GM19455 (cell line): Measurements from ENCODE around the gene NPC2.
"Not testable (repeated sequence)": the region's sequence is repeated elsewhere in the genome, so short reads cannot be mapped to it uniquely, and the experiment has no call there.

Experiments
- ATAC-seq: cut with Tn5 transposase; IDR thresholded peaks from one replicate; pipeline ENCODE4 v1.9.1; 2021; ENCODE audit not compliant: unreplicated experiment

Gene NPC2

DNA sequence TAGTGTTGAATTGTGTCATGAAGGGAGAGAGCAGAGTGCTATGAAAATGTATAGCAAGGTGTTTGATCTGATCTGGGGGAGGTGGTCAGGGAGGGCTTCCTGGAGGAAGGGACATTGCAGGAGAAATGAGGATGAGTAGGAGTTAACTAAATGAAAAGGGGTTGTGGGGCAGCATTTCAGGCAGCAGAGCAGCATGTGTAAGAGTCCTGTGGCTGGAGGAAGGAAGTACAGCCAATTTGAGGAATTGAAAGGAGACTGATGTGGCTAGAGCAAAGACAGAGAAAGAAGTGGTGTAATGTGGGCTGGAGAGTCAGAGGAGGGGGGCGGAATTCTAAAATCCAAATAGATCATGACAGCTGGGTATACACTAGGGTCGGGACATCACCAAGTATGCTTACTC lies 20.5 kb downstream of the NPC2 start:
- no peak for ATAC-seq

DNA sequence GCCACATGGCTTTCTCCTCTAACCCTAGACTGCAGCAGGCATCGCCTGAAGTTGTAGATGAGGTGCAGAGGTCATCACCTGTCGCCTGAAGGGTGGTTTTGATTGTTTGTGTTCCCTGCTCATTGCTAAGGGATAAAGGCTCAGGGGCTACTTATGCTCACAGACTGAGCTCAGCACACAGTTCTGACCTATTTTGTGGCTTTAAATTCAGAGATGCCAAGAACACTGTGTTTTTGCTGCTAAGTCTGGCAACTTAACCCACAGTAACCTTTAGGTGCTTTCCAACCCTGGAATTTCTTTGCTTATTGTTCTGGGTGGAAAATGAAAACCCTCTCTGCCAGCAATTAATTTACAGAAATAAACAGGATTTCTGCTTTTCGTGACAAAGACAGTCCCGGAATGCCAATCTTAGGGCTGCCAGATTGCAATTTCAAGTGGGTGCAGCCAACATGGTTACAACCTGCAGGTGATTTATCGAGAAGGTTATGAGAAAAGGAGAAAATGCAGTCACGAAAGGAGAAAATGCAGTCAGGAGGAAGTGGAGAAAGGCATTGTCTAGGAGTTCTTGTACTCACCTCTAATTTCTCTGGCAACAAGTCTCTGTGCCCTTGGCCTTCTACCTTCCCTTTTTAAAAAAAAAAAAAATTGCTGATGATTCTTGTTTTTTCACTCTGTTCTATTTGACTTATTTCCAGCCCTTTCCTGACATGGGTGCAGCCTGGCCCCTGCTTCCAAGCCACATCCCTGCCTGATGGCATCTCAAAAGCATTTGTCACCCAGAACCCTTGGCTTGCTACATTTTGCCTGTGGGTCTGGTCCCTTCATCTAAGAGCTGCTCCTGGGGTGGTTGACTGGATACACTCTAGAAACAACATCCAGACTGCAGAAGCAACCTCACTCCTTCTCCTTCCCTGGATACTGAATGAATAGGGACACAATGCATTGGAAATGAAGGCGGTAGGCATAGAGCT lies 23.3 kb downstream of the NPC2 start:
- ATAC-seq, result no peak

DNA sequence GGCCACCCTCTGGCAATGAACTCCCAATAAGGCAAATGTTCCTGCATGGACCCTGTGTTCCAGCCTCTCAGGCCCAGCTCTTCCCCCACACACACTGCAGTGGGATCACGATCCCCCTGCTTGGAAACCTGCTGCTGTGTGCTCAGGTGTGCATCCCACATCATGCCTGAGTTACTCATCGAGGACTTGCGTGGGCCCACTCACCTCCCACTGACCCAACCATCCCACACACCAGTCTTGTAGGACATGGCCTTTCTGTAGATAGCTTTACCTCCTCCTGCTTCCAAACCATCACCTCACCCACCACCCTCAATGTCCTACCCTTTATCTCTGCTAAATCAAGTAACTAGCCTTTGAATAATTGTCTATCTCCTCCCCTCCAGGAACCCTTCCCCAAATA lies 24.6 kb downstream of the NPC2 start:
- ATAC-seq, result no peak

DNA sequence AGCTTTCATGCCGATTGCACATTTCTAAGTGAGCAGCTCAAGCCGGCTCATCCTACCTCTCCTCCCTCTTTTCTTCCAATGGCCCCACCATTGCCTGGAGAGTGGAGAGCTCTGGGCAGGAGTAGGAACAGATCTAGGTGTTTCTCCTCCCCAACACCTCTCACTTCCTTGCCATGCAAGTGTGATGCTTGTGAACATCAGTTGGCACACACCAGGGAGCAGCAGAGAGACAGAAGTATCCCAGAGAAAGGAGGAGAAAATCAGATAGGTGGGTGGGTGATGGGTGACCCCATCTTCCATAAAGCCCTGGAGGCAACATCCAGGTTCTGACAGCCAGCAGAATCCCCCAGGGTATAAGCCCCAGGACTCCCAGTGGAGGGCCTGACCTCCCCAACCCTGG lies 27.8 kb downstream of the NPC2 start:
- no peak for ATAC-seq

DNA sequence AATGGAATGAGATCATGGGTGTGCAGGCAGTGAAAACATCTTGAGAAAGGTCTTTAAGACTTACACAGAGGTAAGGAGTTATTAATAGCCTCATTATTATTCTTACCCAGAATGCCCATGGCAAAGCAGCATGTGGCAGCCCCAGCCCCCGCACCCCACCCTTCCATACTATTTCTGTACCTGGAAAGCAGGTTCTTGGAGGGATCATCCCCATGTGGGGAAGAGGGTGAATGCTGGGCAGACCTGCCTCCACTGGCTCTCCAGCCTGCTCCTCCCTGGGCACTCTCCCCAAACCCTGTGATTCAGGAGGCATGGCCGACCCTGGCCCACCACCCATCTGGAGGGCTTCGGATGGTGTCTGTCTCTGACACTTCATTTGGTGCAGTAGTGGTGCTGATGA lies 28.3 kb downstream of the NPC2 start:
- no peak for ATAC-seq

DNA sequence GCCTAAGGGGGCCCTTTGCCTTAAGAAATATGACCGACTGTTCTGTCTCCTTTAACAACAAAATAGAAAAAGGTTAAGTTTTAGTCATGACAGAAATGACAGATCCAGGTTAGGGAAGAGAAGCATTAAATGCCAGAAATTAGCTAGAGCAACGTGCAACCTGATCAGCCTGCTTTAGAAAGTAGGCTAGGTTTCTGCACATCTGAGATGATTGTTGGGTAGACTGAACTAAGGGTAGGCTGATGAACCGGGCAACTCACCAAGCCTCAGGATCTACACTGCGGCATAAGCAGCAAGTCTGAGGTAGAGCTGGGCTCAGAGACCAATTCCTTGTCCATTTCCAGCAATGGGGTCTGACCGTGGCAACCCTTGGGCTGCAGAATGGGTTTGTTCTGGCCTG lies 29.4 kb downstream of the NPC2 start:
- ATAC-seq, result no peak

DNA sequence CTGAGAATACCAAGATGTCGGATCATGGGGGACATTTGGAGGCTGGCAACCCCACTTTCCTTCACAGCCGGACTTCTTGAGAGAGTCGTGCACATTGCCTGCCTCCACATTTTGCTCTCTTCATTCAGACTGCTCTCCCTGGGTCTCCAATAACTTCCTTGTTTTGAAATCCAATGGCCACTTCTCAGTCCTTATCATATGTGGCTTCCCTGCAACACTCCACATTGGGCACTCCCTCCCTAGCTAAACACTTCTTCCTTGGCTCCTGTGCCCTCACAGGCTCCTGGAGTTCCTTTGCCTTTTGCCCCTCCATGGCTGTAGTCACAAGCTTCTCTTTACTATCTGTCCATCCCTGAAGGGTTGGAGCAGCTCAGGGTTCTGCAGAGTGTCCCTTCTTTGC lies 30.1 kb downstream of the NPC2 start:
- ATAC-seq, result no peak

DNA sequence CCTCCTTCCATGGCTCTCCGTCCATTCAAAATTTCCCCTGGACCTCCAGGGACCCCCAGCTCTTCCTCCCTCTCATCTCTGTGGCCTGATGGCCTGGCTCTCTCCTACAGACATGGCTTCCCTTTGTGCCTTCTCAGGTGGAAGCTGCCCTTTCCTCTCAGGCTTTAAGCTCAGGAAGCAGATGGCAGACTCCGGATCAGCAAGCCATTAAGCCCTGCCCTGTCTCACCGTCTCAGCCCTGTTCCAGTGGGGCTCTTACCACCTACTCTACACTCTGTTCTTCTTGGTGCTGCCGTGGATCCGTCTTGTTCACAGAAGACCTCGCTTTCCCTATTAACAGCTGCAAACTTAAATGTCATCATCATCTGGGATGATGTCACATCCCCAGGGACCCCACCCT lies 33.1 kb downstream of the NPC2 start:
- no peak for ATAC-seq

DNA sequence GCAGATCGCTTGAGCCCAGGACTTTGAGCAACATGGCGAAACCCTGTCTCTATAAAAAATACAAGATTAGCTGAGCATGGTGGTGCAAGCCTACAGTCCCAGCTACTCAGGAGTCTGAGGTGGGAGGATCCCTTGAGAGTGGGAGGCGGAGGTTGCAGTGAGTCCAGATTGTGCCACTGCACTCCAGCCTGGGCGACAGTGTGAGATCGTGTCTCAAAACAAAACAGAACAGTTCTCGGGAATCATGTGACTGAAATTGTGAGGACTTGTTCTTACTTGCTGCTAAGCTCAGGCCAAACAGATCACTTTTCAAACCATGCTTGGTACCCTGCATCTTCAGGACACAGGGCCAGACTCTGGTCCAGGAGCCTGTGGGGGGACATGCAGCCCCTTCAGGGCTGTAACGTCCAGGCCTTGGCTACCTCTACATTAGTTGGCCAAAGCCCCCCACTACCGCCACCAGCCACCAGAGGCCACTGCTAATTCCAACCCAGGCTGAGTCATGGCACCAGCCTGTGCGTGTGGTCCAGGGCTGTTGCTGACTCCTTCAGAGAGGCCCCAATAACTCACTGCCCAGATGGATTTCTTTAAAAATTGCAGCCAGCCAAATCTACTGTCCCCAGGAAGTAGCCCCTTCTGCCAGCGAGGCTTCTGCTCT lies 33.7 kb downstream of the NPC2 start:
- no peak for ATAC-seq

DNA sequence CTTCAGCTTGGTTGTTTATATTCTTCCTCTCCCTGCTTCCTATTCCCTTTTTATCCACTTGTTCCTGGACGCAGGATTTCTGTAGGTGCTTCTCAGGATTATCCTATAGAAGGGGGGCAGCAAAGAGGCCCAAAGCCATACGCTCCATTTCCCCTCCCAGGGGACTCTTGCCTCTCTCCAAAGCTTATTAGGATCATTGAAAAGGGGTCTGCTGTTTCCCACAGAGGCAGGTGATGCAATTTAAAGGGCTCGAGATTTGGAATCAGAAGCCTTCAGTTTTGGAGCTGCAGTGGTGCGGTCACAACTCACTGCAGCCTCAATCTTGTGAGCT lies 35.6 kb downstream of the NPC2 start:
- ATAC-seq, result no peak

DNA sequence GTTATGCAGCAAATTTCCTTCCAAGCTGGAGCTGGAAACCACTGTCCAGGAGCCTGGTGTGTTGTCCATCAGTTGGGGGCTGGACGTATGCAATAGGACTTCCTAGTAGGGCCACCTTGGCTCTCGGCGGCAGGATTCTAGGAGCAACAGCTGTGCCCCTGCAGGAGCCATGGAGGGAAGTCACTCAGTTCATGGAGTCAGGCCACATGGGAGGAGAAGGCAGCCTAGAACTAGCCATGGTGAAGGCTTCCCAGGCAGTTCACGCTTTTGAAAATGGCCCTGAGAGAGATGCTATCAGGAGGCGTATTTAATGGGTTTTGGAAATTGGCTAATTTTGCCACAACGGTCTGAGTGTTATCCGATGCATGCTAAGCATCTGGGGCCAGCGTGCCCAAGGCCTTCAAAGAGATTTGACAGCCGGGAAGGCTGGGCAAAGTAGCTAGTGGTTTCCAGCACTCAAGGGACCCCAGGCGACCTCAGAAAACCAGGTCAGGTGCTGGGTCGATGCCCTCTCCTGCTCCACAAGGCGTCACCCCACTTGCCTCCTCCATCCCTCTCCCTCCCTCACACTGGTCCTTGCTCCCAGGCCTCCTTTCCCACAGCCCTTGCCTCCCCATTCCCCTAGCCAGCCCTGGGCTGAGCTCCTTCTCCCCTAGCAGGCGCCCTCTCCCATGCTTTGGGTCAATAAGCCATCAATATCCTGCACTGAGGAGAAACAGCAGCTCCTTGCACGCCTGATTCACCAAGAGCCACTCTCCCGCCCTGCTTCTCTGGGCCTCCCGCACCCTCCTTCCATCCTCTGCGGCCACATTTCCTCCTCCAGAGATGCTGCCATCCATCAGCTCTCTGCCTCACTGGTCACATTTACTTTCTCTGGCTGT lies 36.2 kb downstream of the NPC2 start:
- ATAC-seq, result no peak

DNA sequence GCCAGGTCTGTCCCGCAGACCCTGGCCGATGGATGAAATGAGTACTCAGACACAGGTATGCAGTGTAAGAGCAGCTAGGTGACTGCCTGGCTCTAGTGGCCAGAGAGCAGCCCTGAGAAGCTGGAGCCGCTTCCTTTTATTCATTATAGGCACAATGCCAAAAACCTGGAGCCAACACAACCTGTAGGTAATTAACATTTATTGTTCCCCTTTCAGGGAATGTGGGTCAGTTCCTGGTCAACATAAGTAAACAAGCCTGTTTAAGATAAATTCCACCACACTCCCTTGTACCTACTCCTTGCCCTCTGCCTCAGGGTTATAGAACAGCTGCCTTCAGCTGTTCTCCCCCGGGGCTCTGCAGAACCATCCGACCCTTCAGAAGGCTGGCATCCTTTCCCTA lies 38.7 kb downstream of the NPC2 start:
- ATAC-seq, result not testable (repeated sequence)

DNA sequence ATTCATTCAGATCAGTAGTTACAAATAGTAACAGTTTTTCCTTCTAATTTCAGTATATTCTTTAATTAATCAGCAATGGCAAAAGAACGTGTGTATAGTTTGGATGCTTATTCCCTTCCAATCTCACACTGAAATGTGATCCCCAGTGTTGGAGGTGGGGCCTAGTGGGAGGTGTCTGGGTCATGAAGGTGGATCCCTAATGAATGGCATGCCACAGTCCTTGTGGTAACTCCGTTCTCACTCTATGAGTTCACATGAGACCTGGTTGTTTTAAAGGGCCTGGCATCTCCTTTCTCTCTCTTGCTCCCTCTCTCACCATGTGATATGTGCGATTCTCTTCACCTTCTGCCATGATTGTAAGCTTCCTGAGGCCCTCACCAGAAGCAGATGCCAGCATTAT lies 48.2 kb downstream of the NPC2 start:
- no peak for ATAC-seq

DNA sequence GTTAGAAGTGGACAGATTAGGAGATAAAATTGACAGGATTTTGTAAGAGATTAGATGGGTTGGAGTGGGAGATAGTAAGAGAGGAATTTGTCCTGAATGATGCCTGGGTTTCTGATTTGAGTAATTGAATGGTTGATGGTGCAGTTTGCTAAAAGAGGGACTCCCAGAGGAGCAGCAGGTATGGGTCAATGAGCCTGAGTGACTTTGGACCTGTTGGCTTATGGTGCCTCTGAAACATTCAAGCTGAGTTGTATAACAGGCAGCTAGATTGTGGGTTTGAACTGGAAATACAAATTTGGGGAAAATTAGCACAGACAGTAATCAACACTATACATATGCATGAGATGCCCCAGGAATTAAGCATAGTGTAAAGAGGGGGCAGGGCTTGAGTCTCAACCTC lies 50.3 kb downstream of the NPC2 start:
- ATAC-seq, result no peak

DNA sequence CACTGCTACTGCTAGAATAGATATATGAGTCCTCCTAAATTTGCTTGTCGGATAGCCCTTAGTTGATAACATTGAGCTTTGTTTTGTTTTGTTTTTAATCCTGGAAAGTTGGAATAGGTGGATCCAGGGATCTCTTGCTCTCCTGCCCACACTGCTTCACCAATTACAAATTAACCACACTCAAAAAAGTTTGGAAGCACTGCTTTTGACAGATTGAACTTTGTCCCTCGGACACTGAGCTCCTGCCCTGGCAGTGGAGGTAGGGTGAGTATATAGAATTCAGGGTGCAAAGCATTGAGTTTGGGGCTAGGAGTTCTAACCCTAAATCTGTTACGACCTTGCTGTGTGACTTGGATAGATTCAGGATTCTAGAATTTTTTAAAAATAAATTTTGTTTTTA lies 52.0 kb downstream of the NPC2 start:
- ATAC-seq, result no peak

DNA sequence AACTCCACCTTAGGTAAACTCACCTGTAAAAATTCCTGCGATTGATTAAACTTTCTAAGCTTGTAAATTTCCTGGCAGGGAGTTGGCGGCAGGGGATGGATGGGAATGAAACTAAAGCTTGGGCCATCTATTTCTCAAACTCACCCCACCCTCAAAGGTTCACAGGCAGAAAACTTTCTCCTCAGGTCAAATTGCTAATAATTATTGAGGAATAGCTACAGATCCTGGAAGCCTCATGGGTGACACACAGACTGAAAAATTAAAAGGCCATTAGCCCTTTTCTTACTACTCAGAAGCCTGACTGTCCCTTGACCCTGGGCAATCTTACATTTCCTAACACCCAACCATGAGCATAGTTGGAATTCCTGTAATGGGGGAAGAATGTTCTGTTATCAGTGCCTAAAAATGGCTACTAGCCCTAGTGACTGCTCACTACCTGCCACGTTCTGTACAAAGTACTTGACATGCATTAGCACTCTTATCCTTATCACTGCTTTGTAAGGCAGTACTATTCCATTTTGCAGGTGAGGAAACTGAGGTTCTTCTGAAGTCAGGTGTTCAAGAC lies 54.7 kb downstream of the NPC2 start:
- no peak for ATAC-seq

DNA sequence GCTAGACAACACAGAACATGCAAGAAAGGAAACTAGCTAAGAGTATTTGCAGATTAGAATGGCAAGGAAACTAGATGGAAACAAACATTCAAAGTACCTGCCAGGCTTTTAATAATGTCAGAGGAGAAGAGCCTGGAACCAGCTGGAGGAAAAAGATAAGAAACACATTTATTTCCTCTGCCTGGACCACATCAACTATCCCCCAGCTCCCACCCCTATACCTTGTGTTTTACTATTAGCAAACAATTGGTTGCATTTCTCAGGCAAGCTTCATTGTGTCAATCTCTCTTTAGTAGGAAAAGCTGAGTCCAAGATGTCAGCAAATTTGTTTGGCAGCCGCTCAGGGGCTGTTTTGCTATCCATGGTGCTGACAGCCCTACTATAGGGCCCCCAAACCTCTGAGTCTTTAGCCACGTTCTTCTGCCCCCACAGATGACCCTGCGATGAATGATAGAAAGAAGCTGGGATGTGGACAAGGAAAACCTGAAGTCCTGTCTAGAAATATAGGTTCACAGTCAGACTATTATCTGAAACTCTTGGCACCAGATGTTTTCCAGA lies 55.5 kb downstream of the NPC2 start:
- ATAC-seq, result no peak

DNA sequence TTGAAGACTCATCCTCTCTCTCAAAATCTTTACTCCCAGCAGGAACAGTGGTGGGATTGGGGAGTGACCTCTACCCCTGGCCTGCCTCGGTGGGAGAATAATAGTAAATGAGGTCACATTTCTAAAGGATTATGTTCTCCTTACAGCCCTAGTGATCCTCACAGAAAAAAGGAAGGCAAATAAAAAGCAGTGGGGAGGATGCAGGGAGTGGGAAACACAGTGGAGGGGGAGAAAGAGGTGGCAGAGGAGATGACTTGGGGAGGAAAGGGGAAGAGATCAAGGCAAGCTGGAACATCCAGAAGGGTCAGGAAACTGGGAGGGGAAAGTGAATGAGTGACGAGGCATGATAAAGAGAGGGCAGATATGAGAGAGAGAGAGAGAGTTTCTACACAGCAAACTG lies 58.8 kb downstream of the NPC2 start:
- ATAC-seq, result no peak

DNA sequence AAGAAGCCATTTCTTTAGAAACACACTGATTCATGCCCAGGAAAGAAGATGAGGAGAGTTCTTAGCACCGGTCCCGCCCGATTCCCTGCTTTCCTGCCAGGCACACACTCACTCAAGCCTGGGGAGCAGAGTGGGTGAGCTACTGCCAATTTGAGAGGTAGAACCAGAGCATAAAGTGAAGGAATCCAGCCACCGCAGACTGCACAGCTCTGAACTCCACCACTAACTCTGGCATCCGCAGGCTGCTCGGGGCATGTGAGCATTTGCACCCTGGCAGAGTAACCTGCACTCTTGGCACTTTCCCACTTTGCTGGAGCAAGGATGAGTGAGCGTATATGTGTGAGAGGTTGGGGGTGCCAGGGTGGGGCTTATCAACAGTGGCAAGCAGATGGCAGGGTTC lies 63.1 kb downstream of the NPC2 start:
- ATAC-seq, result no peak
